Osteocyte (in vitro differentiated cells): ENCODE results near the gene GTF2F2. TPM values are rescaled to one million over a fixed set of nuclear protein-coding genes. Genes with fewer than 3 reads are reported as not detected.
"Not testable (repeated sequence)": the region's sequence is repeated elsewhere in the genome, so short reads cannot be mapped to it uniquely, and the experiment has no call there.

Source experiments
- DNase-seq: peaks from one replicate; pipeline ENCODE4 v3.0.0; 2021; ENCODE audit warnings: mixed read lengths; ENCODE audit not compliant: unreplicated experiment; ENCODE audit errors: extremely low spot score
- H3K27ac Mint-ChIP-seq: one replicate; pipeline ENCODE4 v1.8.0; 2021; ENCODE audit warnings: mild to moderate bottlenecking, mixed read lengths; ENCODE audit not compliant: unreplicated experiment
- H3K27me3 Mint-ChIP-seq: one replicate; pipeline ENCODE4 v1.8.0; 2021; ENCODE audit warnings: mixed read lengths; ENCODE audit not compliant: unreplicated experiment
- H3K36me3 Mint-ChIP-seq: one replicate; pipeline ENCODE4 v1.8.0; 2021; ENCODE audit warnings: mixed read lengths; ENCODE audit not compliant: unreplicated experiment
- H3K4me1 Mint-ChIP-seq: one replicate; pipeline ENCODE4 v1.8.0; 2021; ENCODE audit warnings: mixed read lengths; ENCODE audit not compliant: unreplicated experiment
- H3K4me3 Mint-ChIP-seq: one replicate; pipeline ENCODE4 v1.8.0; 2021; ENCODE audit warnings: mild to moderate bottlenecking, moderate library complexity, mixed read lengths; ENCODE audit not compliant: unreplicated experiment
- H3K9me3 Mint-ChIP-seq: one replicate; pipeline ENCODE4 v1.8.0; 2021; ENCODE audit warnings: mixed read lengths; ENCODE audit not compliant: unreplicated experiment
- total RNA-seq: library from RNA; stranded (reverse); gene quantifications from 2 replicates; pipeline ENCODE4 v1.2.1, GENCODE V29; 2021
- TF ChIP-seq, protein P1 (sequence below): fragments of 200-600 bp; sonication (generic); IDR thresholded peaks from 2 replicates; pipeline ENCODE4 v1.5.0; 2021; ENCODE audit warnings: antibody characterized with exemption, mild to moderate bottlenecking, moderate library complexity

The GTF2F2 gene
- total RNA-seq, 1 donor from 2014 or later: 15.6 TPM

DNA sequence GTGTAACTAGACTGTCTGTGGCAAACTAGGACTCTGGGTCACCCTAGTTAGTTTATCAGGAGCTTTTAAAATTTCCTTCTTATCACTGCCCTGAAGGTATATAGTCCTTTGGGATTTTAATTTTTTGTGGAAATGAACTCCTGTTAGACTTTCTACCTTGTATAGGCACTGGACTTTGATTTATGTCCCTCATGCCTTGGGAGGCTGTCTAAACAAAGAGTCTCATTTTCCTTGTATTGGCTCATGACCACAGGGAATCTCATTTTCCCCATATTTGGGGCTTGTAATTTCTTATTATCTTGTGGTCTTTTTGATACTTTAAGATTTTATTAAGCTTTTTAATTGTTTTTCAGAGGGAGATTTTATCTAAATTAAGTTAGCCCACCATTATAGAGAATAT, 59.1 kb downstream of the GTF2F2 start:
- Mint-ChIP-seq H3K4me3 (no peak overlapping the region), H3K36me3 (peaks cover 3% of the 10 kb centered on the region), H3K9me3 (no peaks in the 10 kb centered on the region), H3K27me3 (no peaks in the 10 kb centered on the region), H3K27ac (no peak overlapping the region), H3K4me1 (peaks cover 25% of the 10 kb centered on the region)
- TF ChIP-seq, protein P1, sequence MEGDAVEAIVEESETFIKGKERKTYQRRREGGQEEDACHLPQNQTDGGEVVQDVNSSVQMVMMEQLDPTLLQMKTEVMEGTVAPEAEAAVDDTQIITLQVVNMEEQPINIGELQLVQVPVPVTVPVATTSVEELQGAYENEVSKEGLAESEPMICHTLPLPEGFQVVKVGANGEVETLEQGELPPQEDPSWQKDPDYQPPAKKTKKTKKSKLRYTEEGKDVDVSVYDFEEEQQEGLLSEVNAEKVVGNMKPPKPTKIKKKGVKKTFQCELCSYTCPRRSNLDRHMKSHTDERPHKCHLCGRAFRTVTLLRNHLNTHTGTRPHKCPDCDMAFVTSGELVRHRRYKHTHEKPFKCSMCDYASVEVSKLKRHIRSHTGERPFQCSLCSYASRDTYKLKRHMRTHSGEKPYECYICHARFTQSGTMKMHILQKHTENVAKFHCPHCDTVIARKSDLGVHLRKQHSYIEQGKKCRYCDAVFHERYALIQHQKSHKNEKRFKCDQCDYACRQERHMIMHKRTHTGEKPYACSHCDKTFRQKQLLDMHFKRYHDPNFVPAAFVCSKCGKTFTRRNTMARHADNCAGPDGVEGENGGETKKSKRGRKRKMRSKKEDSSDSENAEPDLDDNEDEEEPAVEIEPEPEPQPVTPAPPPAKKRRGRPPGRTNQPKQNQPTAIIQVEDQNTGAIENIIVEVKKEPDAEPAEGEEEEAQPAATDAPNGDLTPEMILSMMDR: no peak
- no peak for DNase-seq

DNA sequence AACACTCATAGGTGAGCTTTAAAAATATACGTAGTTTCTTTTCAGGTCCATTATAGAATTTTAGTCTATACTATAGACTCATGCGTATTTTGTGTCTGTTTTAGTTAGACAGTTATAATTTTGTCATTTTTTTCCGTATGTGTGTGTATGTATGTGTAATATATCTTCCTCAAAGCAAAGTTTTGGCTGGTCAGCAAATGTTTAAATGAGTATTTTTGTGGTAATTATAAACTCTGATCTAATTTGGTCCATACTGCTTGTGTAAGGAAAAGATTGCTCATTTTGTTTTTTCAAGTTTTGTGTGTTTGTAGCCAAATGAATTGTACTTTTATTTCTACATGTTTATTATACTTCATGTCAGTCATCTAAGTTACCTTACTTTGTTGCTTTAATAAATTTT, 60.0 kb downstream of the GTF2F2 start:
- TF ChIP-seq, protein P1: no peak
- Mint-ChIP-seq H3K27ac (no peak overlapping the region), H3K4me1 (peaks cover 25% of the 10 kb centered on the region), H3K4me3 (no peak overlapping the region), H3K27me3 (no peaks in the 10 kb centered on the region), H3K36me3 (peaks cover 3% of the 10 kb centered on the region), H3K9me3 (no peaks in the 10 kb centered on the region)
- no peak for DNase-seq

DNA sequence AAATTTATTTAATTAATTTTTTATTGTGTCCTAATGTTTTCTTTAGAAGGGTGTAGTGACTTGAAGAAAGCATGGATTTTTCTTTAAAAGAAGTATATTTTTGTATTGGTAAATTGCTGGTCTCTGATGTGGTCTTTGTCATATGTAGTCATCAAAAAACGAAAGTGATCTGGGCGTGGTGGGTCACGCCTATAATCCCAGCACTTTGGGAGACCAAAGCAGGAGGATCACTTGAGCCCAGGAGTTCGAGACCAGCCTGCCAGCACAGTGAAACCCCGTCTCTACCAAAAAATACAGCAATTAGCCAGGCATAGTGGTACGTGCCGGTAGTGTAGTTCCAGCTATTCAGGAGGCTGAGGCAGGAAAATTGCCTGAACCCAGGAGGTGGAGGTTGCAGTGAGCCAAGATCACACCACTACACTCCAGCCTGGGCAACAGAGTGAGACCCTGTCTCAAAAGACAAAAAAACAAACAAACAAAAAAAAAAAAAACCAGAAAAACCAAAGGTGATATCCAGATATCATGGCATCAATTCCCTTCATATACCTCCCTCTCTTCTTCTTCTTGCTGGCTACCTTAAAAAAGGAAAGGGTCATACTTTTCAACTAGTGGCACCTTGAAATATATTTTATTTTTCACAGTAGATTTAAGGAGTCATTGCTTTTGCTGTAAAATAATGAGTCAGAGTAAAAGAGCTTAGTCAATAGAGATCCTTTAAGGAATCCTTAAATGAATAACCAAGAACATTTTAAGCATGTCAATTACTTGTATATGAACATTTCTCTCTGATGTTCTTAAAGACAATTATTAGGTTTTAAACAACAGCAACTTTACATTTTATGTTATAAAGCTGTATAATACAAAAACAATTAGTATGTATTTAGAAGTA, 60.6 kb downstream of the GTF2F2 start:
- peaks cover 25% of the 10 kb centered on the region for H3K4me1 Mint-ChIP-seq
- TF ChIP-seq, protein P1: no peak
- H3K9me3 Mint-ChIP-seq: no peaks in the 10 kb centered on the region
- H3K4me3 Mint-ChIP-seq: no peak overlapping the region
- H3K36me3 Mint-ChIP-seq: peaks cover 3% of the 10 kb centered on the region
- DNase-seq: no peak
- H3K27ac Mint-ChIP-seq: no peak overlapping the region
- H3K27me3 Mint-ChIP-seq: no peaks in the 10 kb centered on the region

DNA sequence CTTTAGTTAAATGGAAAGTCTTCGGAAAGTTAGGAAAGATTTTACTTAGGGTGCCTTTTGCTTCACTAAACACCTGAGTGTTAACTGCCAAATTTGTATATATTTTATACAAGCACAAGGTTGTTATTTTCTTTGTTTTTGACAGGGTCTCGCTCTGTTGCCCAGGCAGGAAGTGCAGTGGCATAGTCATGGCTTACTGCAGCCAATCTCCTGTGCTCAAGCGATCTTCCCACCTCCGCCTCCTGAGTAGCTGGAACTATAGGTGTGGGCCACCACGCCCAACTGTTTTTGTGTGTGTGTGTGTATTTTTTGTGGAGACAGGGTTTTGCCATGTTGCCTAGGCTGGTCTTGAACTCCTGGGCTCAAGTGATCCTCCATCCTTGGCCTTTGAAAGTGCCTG, 64.4 kb downstream of the GTF2F2 start:
- TF ChIP-seq, protein P1: no peak
- Mint-ChIP-seq H3K4me3 (no peak overlapping the region), H3K27me3 (no peaks in the 10 kb centered on the region), H3K4me1 (peaks cover 3% of the 10 kb centered on the region), H3K36me3 (peaks cover 3% of the 10 kb centered on the region), H3K27ac (no peak overlapping the region), H3K9me3 (no peaks in the 10 kb centered on the region)
- DNase-seq: no peak

DNA sequence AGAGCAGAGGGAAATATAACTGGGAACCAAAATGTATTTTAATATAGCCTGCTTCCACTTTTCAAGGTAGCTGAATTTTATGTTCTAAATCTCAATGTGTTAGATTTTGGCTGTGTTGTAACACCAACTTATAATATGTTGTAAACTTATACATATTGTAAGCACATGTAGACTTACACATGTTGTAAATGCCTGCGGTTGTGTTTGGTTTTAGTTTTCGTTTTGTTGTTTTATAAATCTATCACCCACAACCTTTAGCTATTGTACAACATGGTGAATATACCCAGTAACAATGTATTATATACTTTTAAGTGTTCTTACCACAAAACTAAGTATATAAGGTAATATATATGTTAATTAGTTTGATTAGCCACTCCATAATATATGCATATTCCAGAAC, 65.0 kb downstream of the GTF2F2 start:
- Mint-ChIP-seq H3K27ac (no peak overlapping the region), H3K36me3 (peaks cover 3% of the 10 kb centered on the region), H3K4me1 (peaks cover 2% of the 10 kb centered on the region), H3K27me3 (no peaks in the 10 kb centered on the region), H3K9me3 (no peaks in the 10 kb centered on the region), H3K4me3 (no peak overlapping the region)
- no peak for DNase-seq
- TF ChIP-seq, protein P1: no peak

DNA sequence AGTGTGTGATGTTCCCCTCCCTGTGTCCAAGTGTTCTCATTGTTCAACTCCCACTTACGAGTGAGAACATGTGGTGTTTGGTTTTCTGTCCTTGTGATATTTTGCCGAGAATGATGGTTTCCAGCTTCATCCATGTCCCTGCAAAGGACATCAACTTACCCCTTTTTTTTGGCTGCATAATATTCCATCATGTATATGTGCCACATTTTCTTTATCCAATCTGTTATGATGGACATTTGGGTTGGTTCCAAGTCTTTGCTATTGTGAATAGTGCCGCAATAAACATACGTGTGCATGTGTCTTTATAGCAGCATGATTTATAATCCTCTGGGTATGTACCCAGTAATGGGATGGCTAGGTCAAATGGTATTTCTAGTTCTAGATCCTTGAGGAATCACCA, 68.8 kb downstream of the GTF2F2 start:
- not testable (repeated sequence) for H3K36me3 Mint-ChIP-seq, DNase-seq, H3K4me3 Mint-ChIP-seq, H3K27ac Mint-ChIP-seq, H3K4me1 Mint-ChIP-seq, H3K27me3 Mint-ChIP-seq, H3K9me3 Mint-ChIP-seq

DNA sequence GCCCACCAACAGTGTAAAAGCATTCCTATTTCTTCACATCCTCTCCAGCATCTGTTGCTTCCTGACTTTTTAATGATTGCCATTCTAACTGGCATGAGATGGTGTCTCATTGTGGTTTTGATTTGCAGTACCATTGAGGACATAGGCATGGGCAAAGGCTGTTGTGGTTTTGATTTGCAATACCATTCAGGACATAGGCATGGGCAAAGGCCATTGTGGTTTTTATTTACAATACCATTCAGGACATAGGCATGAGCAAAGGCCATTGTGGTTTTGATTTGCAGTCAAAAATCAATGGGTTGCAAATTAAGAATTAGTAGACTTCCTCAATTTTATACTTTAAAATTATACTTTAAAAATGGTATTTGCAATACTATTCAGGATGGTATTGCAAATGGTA, 69.2 kb downstream of the GTF2F2 start:
- not testable (repeated sequence) for H3K4me1 Mint-ChIP-seq, H3K4me3 Mint-ChIP-seq, DNase-seq, H3K27ac Mint-ChIP-seq, H3K9me3 Mint-ChIP-seq, H3K36me3 Mint-ChIP-seq, H3K27me3 Mint-ChIP-seq
